Activated T-helper 1 cell treated with anti-CD3 and anti-CD28 coated beads, Interleukin-12 subunit alpha, Interleukin-12 subunit beta, Interleukin-2, Interleukin-4 antibody, amounts not matched to agents 30 ng/mL and 10 ng/mL and 1 ng/mL, durations not matched to agents 14 hours and 24 hours and 36 hours (primary cell): ENCODE results near the gene PIEZO2. TPM values are rescaled to one million over a fixed set of nuclear protein-coding genes. Genes with fewer than 3 reads are reported as not detected.

Experiments used
- DNase-seq: peaks from one replicate; pipeline ENCODE4 v3.0.0; 2021; ENCODE audit warnings: low spot score
- H3K27ac Mint-ChIP-seq: one replicate; pipeline ENCODE4 v1.8.0; 2021; ENCODE audit warnings: mild to moderate bottlenecking, mixed read lengths
- H3K27me3 Mint-ChIP-seq: one replicate; pipeline ENCODE4 v1.8.0; 2022; ENCODE audit warnings: mild to moderate bottlenecking, moderate library complexity, mixed read lengths; ENCODE audit not compliant: insufficient read depth
- H3K36me3 Mint-ChIP-seq: one replicate; pipeline ENCODE4 v1.8.0; 2021; ENCODE audit warnings: low read depth, mixed read lengths
- H3K4me1 Mint-ChIP-seq: one replicate; pipeline ENCODE4 v1.8.0; 2021; ENCODE audit warnings: low read depth, mixed read lengths
- H3K4me3 Mint-ChIP-seq: one replicate; pipeline ENCODE4 v1.8.0; 2021; ENCODE audit warnings: mild to moderate bottlenecking, moderate library complexity, mixed read lengths
- H3K9me3 Mint-ChIP-seq: one replicate; pipeline ENCODE4 v1.8.0; 2021; ENCODE audit warnings: mixed read lengths
- intact Hi-C: fragments of 100-400 bp; cut with micrococcal nuclease; formaldehyde crosslinking; loops from one replicate; pipeline ENCODE4 v1.15.1; 2024
- total RNA-seq: library from RNA; stranded (reverse); gene quantifications from 2 replicates; pipeline ENCODE4 v1.2.3, GENCODE V29; 2022

Gene PIEZO2
- total RNA-seq, 1 donor from 2014 or later, result not detected

DNA sequence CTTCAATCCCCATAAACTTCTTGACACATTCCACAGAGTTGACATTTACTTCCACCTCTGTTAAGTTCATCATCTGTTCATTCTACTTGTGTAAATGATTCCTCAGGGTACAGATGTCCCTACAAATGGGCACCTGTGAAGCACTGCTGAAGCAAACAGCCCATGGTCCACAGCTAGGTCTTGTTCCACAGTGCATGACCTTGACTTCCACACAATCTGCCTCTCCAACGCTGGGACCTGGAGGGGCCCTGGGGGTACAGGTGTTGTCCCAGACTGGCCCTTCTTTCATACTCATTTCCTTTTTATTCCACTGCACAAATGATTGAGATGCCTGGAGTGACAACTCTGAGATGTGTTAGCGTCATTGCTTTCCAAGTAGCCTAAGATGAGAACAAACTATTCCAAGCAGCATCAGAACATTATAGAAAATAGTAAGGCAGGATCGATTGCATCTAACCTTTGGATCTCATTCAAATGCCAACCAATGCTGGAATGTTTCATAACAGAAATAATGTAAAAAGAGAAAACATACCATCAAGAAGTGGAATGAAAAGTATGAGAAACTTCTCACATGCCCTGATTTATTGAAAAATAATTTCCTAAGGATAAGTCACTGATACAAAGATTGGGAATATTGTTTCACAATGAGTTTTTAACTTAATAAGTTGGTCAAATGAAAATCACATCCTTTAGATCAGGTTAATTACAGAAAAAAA, 31.2 kb downstream of the PIEZO2 start:
- Mint-ChIP-seq H3K36me3 (no peaks in the 10 kb centered on the region), H3K4me3 (no peak overlapping the region), H3K27ac (no peak overlapping the region), H3K9me3 (no peaks in the 10 kb centered on the region), H3K4me1 (no peaks in the 10 kb centered on the region), H3K27me3 (no peaks in the 10 kb centered on the region)
- no peak for DNase-seq
- intact Hi-C loops, result no loop called here

DNA sequence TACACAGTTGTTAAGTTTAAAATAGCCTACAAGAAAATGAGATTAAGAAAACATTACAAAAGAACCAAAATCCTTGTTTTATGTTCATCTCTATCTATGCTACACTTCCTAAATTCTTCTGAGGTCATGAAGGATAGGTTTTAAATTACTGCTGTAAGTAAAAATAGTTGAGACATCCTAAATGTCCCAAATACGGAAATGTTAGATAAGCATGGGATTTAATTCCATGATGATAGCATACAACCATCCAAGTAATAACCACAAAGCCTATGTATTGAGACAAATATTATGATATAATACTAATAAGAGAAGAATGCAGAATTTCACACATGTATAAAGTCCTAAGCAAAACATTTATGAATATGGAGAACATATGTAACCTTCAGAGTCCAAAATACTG, 34.1 kb downstream of the PIEZO2 start:
- no peaks in the 10 kb centered on the region for H3K36me3 Mint-ChIP-seq
- intact Hi-C loops, result no loop called here
- H3K27ac Mint-ChIP-seq, result no peak overlapping the region
- no peak for DNase-seq
- H3K4me3 Mint-ChIP-seq, result no peak overlapping the region
- H3K27me3 Mint-ChIP-seq, result no peaks in the 10 kb centered on the region
- no peaks in the 10 kb centered on the region for H3K9me3 Mint-ChIP-seq
- H3K4me1 Mint-ChIP-seq, result no peaks in the 10 kb centered on the region

DNA sequence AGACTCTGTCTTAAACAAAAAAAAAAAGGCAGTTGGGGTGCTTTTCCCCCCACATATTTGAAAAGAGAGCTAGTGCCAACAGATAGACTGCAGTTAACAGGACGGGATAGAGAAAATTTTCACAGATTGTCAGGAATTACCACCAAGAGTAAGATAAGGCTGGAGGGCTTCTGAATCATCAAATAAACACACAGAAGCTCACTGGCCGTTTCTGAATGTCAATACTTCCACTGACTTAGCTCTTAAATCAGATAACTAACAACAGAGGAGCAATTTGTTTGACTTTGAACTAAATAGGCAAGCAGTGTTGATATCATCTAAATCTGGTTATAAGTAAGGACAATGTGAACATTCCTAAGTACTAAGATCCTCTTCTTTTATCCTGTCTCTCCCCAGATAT, 34.7 kb downstream of the PIEZO2 start:
- intact Hi-C loops, result no loop called here

DNA sequence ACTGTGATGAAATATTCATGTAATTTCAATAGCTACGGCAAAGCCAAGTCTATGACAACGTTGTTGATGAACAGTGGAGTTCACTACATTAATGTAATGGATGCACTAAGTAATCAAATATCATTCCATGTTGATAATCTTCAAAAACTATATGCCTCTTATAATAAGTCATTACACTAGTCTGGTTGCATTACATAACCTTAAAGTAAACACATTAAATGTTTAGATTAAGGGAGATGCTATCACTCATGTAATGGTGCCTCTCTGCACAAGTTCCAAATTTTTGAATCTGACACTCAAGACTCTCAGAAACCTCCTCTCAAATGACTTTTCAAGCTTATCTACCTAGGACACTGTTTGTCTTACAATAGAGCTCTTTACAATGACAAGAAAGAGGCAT, 35.4 kb downstream of the PIEZO2 start:
- Mint-ChIP-seq H3K4me3 (no peak overlapping the region), H3K9me3 (no peaks in the 10 kb centered on the region), H3K27ac (no peak overlapping the region), H3K36me3 (no peaks in the 10 kb centered on the region), H3K27me3 (no peaks in the 10 kb centered on the region), H3K4me1 (no peaks in the 10 kb centered on the region)
- intact Hi-C loops, result no loop called here
- DNase-seq, result no peak

More for the DNA sequence above, 34.7 kb downstream of the PIEZO2 start:
- H3K4me1 Mint-ChIP-seq, result no peaks in the 10 kb centered on the region
- H3K27me3 Mint-ChIP-seq, result no peaks in the 10 kb centered on the region
- no peak overlapping the region for H3K4me3 Mint-ChIP-seq
- no peak for DNase-seq
- no peaks in the 10 kb centered on the region for H3K9me3 Mint-ChIP-seq
- H3K36me3 Mint-ChIP-seq, result no peaks in the 10 kb centered on the region
- no peak overlapping the region for H3K27ac Mint-ChIP-seq

DNA sequence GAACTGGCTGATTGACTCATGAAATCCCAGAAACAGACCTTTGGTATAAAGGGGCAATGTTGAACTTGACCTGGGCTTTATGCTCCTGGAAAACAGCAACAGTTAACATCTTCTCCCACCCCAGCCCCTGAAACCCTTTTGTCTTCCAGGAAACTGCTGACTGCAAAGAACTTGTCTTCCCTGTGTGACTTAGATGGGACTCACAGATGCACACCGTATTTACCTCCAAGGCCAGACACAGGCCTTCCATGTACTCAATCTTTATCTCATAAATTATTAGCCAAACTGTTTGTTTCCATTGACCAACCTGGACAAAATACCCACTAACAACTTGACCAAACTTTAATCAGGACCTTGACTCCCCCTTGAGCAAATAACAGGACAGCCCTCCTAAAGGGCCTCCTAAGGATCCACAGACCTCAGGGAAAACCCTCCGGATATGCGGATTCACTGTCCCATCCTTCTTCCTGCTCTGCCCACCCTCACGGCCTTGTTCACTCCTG, 36.3 kb downstream of the PIEZO2 start:
- no peak for DNase-seq
- Mint-ChIP-seq H3K9me3 (no peaks in the 10 kb centered on the region), H3K4me3 (no peak overlapping the region), H3K27ac (no peak overlapping the region), H3K4me1 (no peaks in the 10 kb centered on the region), H3K27me3 (no peaks in the 10 kb centered on the region), H3K36me3 (no peaks in the 10 kb centered on the region)
- intact Hi-C loops, result no loop called here

DNA sequence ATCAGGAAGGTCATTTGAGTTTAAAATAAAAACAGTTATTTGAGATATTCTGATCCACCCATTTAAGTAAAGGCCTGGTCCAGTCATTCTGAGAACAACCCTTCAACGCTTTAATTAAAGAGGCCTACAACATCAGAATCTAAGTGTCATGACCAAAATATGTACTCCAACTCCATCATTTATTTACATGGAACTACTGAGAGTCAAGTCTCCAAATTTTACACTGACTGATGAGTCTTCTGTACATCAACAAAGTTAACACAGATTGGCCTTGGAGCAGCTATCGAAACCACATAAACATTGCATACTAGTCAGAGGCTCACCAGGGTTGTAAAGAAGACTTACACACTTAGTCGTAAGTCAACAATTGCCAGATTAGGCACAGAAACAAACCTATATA, 37.1 kb downstream of the PIEZO2 start:
- Mint-ChIP-seq H3K9me3 (no peaks in the 10 kb centered on the region), H3K4me3 (no peak overlapping the region), H3K4me1 (no peaks in the 10 kb centered on the region), H3K27me3 (no peaks in the 10 kb centered on the region), H3K36me3 (no peaks in the 10 kb centered on the region), H3K27ac (no peak overlapping the region)
- intact Hi-C loops, result no loop called here
- no peak for DNase-seq

DNA sequence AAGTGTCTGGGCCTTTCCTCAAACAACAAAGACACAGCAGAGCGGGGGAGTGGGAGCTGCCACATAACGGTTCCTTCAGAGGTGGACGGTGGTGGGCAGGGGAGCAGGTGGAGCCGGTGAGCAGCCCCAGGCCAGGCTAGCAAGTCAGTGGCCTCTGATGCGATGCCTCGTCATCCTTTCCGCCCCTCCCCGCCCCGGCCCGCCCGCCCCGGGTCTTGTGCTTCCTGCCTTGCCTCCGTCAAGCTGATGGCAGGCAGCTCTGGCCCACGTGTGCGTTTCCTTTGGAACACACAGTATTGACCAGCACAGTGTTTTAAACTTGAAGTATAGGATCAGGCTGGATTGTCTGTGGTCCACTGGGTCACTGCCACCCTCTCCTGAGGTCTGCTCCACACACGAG, 38.9 kb downstream of the PIEZO2 start:
- no peaks in the 10 kb centered on the region for H3K27me3 Mint-ChIP-seq

DNA sequence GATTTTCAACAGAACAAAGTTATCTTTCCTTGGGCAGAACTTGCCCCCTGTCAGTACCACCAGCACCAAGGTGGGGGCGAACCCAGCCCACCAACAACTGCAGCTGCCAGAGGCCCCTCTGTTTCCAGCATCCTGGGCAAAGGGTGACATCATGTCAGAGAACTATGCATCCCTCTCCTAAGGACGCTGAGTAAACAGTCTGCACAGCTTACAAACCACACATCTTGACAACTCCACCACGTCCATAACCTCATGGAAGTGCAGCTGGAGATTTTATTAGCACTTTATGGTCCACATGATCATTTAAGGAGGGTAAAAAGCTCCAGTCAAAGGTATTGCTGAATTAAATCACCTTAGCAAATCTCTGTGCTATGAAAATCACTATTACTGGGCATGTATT, 40.4 kb downstream of the PIEZO2 start:
- no peak overlapping the region for H3K27ac Mint-ChIP-seq
- H3K36me3 Mint-ChIP-seq, result no peaks in the 10 kb centered on the region
- no peaks in the 10 kb centered on the region for H3K9me3 Mint-ChIP-seq
- no peaks in the 10 kb centered on the region for H3K4me1 Mint-ChIP-seq
- H3K27me3 Mint-ChIP-seq, result no peaks in the 10 kb centered on the region
- intact Hi-C loops, result no loop called here
- no peak for DNase-seq
- no peak overlapping the region for H3K4me3 Mint-ChIP-seq

More for the DNA sequence above, 38.9 kb downstream of the PIEZO2 start:
- intact Hi-C loops, result no loop called here
- H3K27ac Mint-ChIP-seq, result no peak overlapping the region
- no peaks in the 10 kb centered on the region for H3K4me1 Mint-ChIP-seq
- H3K36me3 Mint-ChIP-seq, result no peaks in the 10 kb centered on the region
- H3K4me3 Mint-ChIP-seq, result no peak overlapping the region
- no peaks in the 10 kb centered on the region for H3K9me3 Mint-ChIP-seq
- no peak for DNase-seq

DNA sequence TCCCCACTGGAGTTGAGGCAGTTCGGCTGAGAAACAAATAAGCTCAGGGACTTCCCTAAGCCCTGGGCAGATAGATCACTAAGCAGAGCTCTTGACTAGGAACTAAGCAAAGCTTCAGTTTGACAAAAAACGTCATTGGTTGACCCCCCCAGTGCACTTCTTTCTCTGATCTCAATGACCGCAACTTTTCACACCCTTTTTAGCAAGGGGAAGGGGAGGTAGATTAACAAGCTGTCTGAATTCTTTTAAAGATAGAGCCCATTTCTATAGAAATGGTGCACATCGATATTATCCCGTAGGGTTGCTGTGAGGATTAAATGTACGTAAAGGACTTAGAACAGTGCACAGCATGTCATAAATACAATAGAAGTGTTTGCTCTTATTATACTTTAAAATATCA, 42.5 kb downstream of the PIEZO2 start:
- no peak overlapping the region for H3K4me3 Mint-ChIP-seq
- no peaks in the 10 kb centered on the region for H3K9me3 Mint-ChIP-seq
- H3K27me3 Mint-ChIP-seq, result no peaks in the 10 kb centered on the region

DNA sequence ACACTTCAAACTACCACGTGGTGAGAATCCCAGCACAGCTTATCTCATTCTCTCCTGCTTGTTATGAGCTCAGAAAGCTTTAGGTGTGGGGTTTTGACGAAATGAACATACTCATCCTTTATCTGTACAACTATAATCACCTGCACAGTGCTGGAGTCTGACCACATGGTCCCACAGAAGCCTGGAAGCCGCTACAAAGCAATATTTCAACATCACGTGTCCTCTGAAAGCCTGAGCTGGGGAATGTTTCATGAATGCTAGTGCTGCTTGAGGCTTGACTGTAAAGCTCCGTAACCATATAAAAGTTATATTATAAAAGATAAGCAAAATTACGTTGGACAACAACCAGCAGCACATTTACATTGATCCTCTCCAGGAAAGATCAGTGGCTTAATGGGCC, 43.9 kb downstream of the PIEZO2 start:
- DNase-seq, result no peak
- H3K36me3 Mint-ChIP-seq, result no peaks in the 10 kb centered on the region
- no peaks in the 10 kb centered on the region for H3K9me3 Mint-ChIP-seq
- no peaks in the 10 kb centered on the region for H3K4me1 Mint-ChIP-seq
- no peak overlapping the region for H3K4me3 Mint-ChIP-seq
- intact Hi-C loops, result no loop called here
- H3K27me3 Mint-ChIP-seq, result no peaks in the 10 kb centered on the region
- H3K27ac Mint-ChIP-seq, result no peak overlapping the region

More for the DNA sequence above, 42.5 kb downstream of the PIEZO2 start:
- Mint-ChIP-seq H3K4me1 (no peaks in the 10 kb centered on the region), H3K36me3 (no peaks in the 10 kb centered on the region), H3K27ac (no peak overlapping the region)
- DNase-seq, result no peak
- intact Hi-C loops, result no loop called here

DNA sequence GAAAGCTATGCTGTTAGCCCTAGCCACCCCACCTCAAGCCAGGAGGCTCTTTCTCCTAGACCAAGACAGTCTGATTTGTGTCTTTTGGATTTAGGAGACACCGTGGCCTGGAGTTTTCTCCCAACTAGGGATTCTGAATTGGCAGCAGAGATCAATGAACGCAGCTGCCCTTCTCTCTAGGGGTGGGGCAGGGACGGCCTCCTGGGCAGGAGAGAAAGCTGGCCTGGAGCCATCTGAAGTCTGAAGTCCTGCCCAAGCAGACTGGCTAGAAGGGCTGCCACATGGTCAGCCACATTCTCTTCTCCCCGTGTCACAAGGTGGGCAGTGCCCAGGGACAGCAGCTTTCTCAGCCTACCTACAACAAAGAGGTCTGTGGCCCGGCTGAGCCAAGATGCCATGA, 45.1 kb downstream of the PIEZO2 start:
- Mint-ChIP-seq H3K4me1 (no peaks in the 10 kb centered on the region), H3K27me3 (no peaks in the 10 kb centered on the region), H3K36me3 (no peaks in the 10 kb centered on the region), H3K4me3 (no peak overlapping the region), H3K27ac (no peak overlapping the region), H3K9me3 (no peaks in the 10 kb centered on the region)
- no peak for DNase-seq
- intact Hi-C loops, result no loop called here

DNA sequence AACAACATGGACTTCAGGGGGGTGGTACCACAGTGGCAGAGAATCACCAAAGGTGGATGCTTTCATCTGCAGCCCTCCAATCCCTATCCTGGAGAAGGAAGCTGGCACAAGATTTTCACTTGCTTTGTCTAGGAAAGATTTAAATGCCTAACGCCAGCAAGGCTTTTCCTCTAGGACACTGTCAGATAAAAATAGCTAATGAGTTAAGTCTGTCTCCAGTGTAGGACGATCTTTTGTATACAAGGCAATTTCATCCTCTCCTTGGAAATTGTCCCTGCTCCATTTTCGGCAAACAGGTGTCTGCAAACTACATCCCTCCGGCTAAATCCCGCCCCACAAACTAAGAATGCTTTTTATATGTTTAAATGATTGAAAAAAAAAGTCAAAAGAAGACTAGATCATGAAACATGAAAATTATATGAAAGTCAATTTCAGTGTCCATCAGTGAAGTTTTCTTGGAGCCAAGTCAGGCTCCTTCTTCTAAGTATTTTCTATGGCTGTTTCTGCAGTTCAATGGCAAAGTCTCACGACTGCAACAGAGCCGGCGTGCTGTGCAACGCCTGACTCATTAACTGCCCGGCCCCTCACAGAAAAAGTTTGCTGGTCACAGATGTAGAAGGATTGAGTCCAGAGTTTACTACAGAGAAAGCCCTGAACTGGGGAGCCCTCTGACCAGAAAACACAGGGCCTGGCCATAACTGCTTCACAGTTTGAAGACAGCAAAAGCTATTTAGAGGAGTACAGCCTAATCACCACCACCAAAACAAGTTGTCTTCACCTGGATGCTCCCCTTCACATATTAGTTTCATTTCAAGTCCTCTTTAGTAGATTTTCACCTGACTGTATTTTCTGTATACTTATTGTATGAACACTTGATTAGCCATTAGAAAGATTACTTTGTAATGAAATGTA, 52.3 kb downstream of the PIEZO2 start:
- H3K27me3 Mint-ChIP-seq, result no peaks in the 10 kb centered on the region
- DNase-seq, result no peak
- H3K4me1 Mint-ChIP-seq, result no peaks in the 10 kb centered on the region
- H3K27ac Mint-ChIP-seq, result no peak overlapping the region
- H3K4me3 Mint-ChIP-seq, result no peak overlapping the region
- no peaks in the 10 kb centered on the region for H3K36me3 Mint-ChIP-seq
- H3K9me3 Mint-ChIP-seq, result no peaks in the 10 kb centered on the region
- intact Hi-C loops, result no loop called here

DNA sequence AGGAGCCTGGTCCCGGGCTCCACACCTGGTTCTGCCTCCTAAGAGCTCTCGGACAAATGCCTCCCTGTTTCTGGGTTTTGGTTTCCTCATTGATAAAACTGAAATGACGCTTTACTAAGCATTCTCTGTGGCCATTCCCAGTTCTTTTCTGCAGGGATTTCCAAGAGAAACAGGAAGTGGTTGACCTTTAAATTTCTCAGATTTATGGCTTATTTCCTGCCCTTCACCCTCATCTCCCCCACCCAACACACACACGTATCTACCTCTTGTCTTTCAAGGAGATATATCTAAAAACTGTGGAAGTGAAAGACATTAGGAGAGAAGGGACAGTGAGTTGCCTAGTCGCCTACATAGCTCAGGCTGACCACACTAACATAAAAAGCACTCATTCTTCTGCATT, 53.0 kb downstream of the PIEZO2 start:
- Mint-ChIP-seq H3K36me3 (no peaks in the 10 kb centered on the region), H3K27ac (no peak overlapping the region), H3K4me3 (no peak overlapping the region), H3K27me3 (no peaks in the 10 kb centered on the region), H3K9me3 (no peaks in the 10 kb centered on the region), H3K4me1 (no peaks in the 10 kb centered on the region)
- intact Hi-C loops, result no loop called here
- DNase-seq, result no peak
